Vagina (tissue), 2 donors: Measurements from ENCODE around the gene PLEKHG1.

Source experiments
- CTCF ChIP-seq, 3 experiments: fragments of 450-650 bp in 2 of 3; fragments of 200-600 bp in 1 of 3; sonication (generic) in 1 of 3; IDR thresholded peaks; one replicate each; pipeline ENCODE4 v1.5.1; 2017 to 2019; ENCODE audit warnings: antibody characterized with exemption in 3 of 3, mild to moderate bottlenecking in 2 of 3, moderate library complexity in 2 of 3
- POLR2A ChIP-seq, 2 donors: fragments of 450-650 bp; IDR thresholded peaks; one replicate each; pipeline ENCODE4 v1.6.1; 2017; ENCODE audit warnings: antibody characterized with exemption in 2 of 2, mild to moderate bottlenecking in 2 of 2, moderate library complexity in 2 of 2
- POLR2AphosphoS5 ChIP-seq, 2 donors: sonication (generic); formaldehyde crosslinking; IDR thresholded peaks; one replicate each; pipeline ENCODE4 v1.9.0; 2017; ENCODE audit warnings: antibody characterized with exemption in 2 of 2, mild to moderate bottlenecking in 2 of 2, low read depth in 1 of 2; ENCODE audit not compliant: insufficient read depth in 1 of 2

- no peak for TF ChIP-seq CTCF (IDR thresholded peaks at IDR 0.05)
- no peak for TF ChIP-seq POLR2A (IDR thresholded peaks at IDR 0.05)
- TF ChIP-seq POLR2AphosphoS5 (IDR thresholded peaks at IDR 0.05; ENCODE audit: insufficient read depth in 1 of 2, low read depth in 1 of 2): no peak
Observed at GRCh38 chr6:150617062-150617461, 17.4 kb downstream of the PLEKHG1 start.
